RCC 7860 (cell line): ENCODE measurements around the gene RPTOR.

Experiments
- DNase-seq: peaks from one replicate; pipeline ENCODE4 v3.0.0-alpha.2; 2015; ENCODE audit warnings: low spot score
- FAIRE-seq: peaks from 2 replicates; lab custom pipeline; 2012; peaks lifted over from hg19 to GRCh38; lab: Jason Lieb, UNC

The RPTOR gene

GRCh38 chr17:80835816-80836657, 291.4 kb downstream of the RPTOR start:
- DNase-seq (no peak), FAIRE-seq (no peak)

GRCh38 chr17:80836658-80836965, 292.0 kb downstream of the RPTOR start:
- FAIRE-seq (no peak), DNase-seq (no peak)

- no peak for FAIRE-seq
- DNase-seq = no peak
Measured at GRCh38 chr17:80836971-80837481, 292.4 kb downstream of the RPTOR start.

- no peak for FAIRE-seq
- no peak for DNase-seq
Measured at GRCh38 chr17:80837711-80838110, 293.1 kb downstream of the RPTOR start.

GRCh38 chr17:80838311-80839025, 293.8 kb downstream of the RPTOR start:
- DNase-seq (no peak), FAIRE-seq (no peak)

- DNase-seq (no peak), FAIRE-seq (no peak)
Measured at GRCh38 chr17:80839026-80839345, 294.3 kb downstream of the RPTOR start.

GRCh38 chr17:80839511-80839941, 294.9 kb downstream of the RPTOR start:
- FAIRE-seq = no peak
- no peak for DNase-seq

- no peak for FAIRE-seq
- no peak for DNase-seq
Measured at GRCh38 chr17:80839970-80840369, 295.3 kb downstream of the RPTOR start.

GRCh38 chr17:80842456-80843013, 297.9 kb downstream of the RPTOR start:
- FAIRE-seq = no peak
- no peak for DNase-seq

GRCh38 chr17:80843741-80844156, 299.1 kb downstream of the RPTOR start:
- FAIRE-seq = no peak

GRCh38 chr17:80844418-80844990, 299.9 kb downstream of the RPTOR start:
- DNase-seq (no peak), FAIRE-seq (no peak)

More at GRCh38 chr17:80843741-80844156, 299.1 kb downstream of the RPTOR start:
- no peak for DNase-seq

GRCh38 chr17:80845069-80845862, 300.6 kb downstream of the RPTOR start:
- DNase-seq = no peak
- FAIRE-seq = no peak

GRCh38 chr17:80845863-80846671, 301.4 kb downstream of the RPTOR start:
- DNase-seq (no peak), FAIRE-seq (no peak)

GRCh38 chr17:80846932-80847331, 302.3 kb downstream of the RPTOR start:
- no peak for DNase-seq
- no peak for FAIRE-seq

- FAIRE-seq = no peak
- no peak for DNase-seq
Measured at GRCh38 chr17:80847496-80848230, 303.0 kb downstream of the RPTOR start.

GRCh38 chr17:80848449-80849102, 303.9 kb downstream of the RPTOR start:
- FAIRE-seq = no peak
- no peak for DNase-seq

- no peak for DNase-seq
- no peak for FAIRE-seq
Measured at GRCh38 chr17:80849119-80849518, 304.5 kb downstream of the RPTOR start.

- FAIRE-seq = no peak
- no peak for DNase-seq
Measured at GRCh38 chr17:80850109-80850508, 305.5 kb downstream of the RPTOR start.

- no peak for DNase-seq
- no peak for FAIRE-seq
Measured at GRCh38 chr17:80850817-80851216, 306.2 kb downstream of the RPTOR start.
